ENCODE results near the gene USP6NL. TPM values are rescaled to one million over a fixed set of nuclear protein-coding genes. Genes with fewer than 3 reads are reported as not detected.
A peak's percentile ranks its signal among the peaks of the same experiment; 100 is the strongest.

Gene USP6NL
- total and polyA plus RNA-seq, 2 of the 13 experiments (the other 11 are each of a cell fraction or from before 2014, with no cell fraction given), result 10.5 to 22.9 TPM

- TF ChIP-seq PLSCR1 (CRISPR knock-in tag; IDR thresholded peaks at IDR 0.05; ENCODE audit: borderline replicate concordance) (no peak), TEAD3 (CRISPR knock-in tag; optimal IDR thresholded peaks at IDR 0.05; ENCODE audit: borderline replicate concordance) (peak; percentile 77), FIP1L1 (IDR thresholded peaks at IDR 0.05; ENCODE audit: borderline replicate concordance, insufficient read depth, low read depth, low read length) (no peak), ZNF574 (CRISPR knock-in tag; IDR thresholded peaks at IDR 0.05) (no peak), GLI4 (CRISPR knock-in tag; IDR thresholded peaks at IDR 0.05; ENCODE audit: borderline replicate concordance) (no peak), ZFY (CRISPR knock-in tag; IDR thresholded peaks at IDR 0.05) (no peak), NFKB2 (CRISPR knock-in tag; IDR thresholded peaks at IDR 0.05; ENCODE audit: borderline replicate concordance) (no peak), ZBTB7A (CRISPR knock-in tag; IDR thresholded peaks at IDR 0.05) (no peak), ZNF343 (CRISPR knock-in tag; IDR thresholded peaks at IDR 0.05) (no peak), RAD51 (IDR thresholded peaks at IDR 0.05; ENCODE audit: borderline replicate concordance) (no peak), HMGXB3 (CRISPR knock-in tag; IDR thresholded peaks at IDR 0.05; ENCODE audit: borderline replicate concordance) (peak; percentile 34), NR1H2 (CRISPR knock-in tag; IDR thresholded peaks at IDR 0.05; ENCODE audit: borderline replicate concordance, low read depth) (no peak), GATA4 (IDR thresholded peaks at IDR 0.05; ENCODE audit: borderline replicate concordance, low read depth) (peak; percentile 74; the same call in 1 of the 2 replicates), ATF2 (CRISPR knock-in tag; IDR thresholded peaks at IDR 0.05) (peak; percentile 84), MNT (IDR thresholded peaks at IDR 0.05) (no peak), MZF1 (CRISPR knock-in tag; IDR thresholded peaks at IDR 0.05; ENCODE audit: borderline replicate concordance) (no peak), ZNF577 (CRISPR knock-in tag; IDR thresholded peaks at IDR 0.05; ENCODE audit: borderline replicate concordance, low read depth) (no peak), NFATC3 (CRISPR knock-in tag; IDR thresholded peaks at IDR 0.05) (no peak), SCMH1 (CRISPR knock-in tag; IDR thresholded peaks at IDR 0.05; ENCODE audit: borderline replicate concordance) (no peak)
Observed at GRCh38 chr10:11602919-11603523, 8.4 kb downstream of the USP6NL start (continued).

Measured in HepG2 (cell line).